ENCODE measurements around the gene UBLCP1.

DNA sequence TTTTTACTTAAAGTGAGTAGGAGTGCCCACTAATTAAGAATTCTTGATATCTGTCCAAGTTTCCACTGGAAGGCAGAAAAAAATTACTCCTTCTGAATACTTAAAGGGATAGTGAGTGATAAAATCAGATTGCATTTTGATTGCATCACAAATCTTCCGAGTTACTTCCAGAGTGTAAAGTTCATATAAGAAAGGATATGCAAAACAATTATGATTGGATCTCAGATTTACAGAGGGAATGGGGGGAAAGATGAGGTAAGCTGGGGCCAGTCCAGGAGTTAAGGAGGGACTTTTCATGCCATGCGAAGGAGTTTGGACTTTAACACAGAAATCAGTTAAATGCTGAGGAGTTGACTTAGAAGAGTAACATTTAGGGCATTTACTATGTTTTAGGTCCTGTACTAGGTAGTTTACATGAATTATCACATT, 44.5 kb upstream of the UBLCP1 start:
- no peak for TF ChIP-seq POLR2AphosphoS5 (IDR thresholded peaks at IDR 0.05)
- TF ChIP-seq, protein P1, sequence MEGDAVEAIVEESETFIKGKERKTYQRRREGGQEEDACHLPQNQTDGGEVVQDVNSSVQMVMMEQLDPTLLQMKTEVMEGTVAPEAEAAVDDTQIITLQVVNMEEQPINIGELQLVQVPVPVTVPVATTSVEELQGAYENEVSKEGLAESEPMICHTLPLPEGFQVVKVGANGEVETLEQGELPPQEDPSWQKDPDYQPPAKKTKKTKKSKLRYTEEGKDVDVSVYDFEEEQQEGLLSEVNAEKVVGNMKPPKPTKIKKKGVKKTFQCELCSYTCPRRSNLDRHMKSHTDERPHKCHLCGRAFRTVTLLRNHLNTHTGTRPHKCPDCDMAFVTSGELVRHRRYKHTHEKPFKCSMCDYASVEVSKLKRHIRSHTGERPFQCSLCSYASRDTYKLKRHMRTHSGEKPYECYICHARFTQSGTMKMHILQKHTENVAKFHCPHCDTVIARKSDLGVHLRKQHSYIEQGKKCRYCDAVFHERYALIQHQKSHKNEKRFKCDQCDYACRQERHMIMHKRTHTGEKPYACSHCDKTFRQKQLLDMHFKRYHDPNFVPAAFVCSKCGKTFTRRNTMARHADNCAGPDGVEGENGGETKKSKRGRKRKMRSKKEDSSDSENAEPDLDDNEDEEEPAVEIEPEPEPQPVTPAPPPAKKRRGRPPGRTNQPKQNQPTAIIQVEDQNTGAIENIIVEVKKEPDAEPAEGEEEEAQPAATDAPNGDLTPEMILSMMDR (IDR thresholded peaks at IDR 0.05), result no peak
